ENCODE measurements around the gene CEBPZOS. TPM values are rescaled to one million over a fixed set of nuclear protein-coding genes. Genes with fewer than 3 reads are reported as not detected.
A peak's percentile ranks its signal among the peaks of the same experiment; 100 is the strongest.

The CEBPZOS gene
- total and polyA plus RNA-seq, 9 of the 15 experiments (the other 6 are each of a cell fraction or from before 2014, with no cell fraction given) = 21.7 to 64.8 (median 46.7) TPM

- no peak for TF ChIP-seq REST (IDR thresholded peaks at IDR 0.05; ENCODE audit: borderline replicate concordance)
- TF ChIP-seq REST (CRISPR knock-in tag; IDR thresholded peaks at IDR 0.05; ENCODE audit: low read depth) = peak; percentile 49; the same call in 1 of the 2 replicates
- no peak for TF ChIP-seq PRMT5 (CRISPR knock-in tag; IDR thresholded peaks at IDR 0.05)
- TF ChIP-seq MYC (IDR thresholded peaks at IDR 0.05; ENCODE audit: low read depth, low read length) = peak; percentile 76
- TF ChIP-seq MYC (CRISPR knock-in tag; IDR thresholded peaks at IDR 0.05; ENCODE audit: borderline replicate concordance, low read depth) = no peak
- no peak for TF ChIP-seq E2F8 (IDR thresholded peaks at IDR 0.05; ENCODE audit: low read depth, partially characterized antibody)
- no peak for TF ChIP-seq KLF6 (CRISPR knock-in tag; IDR thresholded peaks at IDR 0.05; ENCODE audit: borderline replicate concordance)
- TF ChIP-seq ADNP (tag; IDR thresholded peaks at IDR 0.05) = no peak
- TF ChIP-seq POLR2A (conservative IDR thresholded peaks at IDR 0.05) = peak; percentile 93
- TF ChIP-seq BCLAF1 (IDR thresholded peaks at IDR 0.05; ENCODE audit: borderline replicate concordance in 1 of 2, control insufficient read depth in 1 of 2, low read depth in 2 of 2, low read length in 1 of 2) = no peak
- TF ChIP-seq MITF (IDR thresholded peaks at IDR 0.05) = no peak
Measured at GRCh38 chr2:37196320-37197195, at the start of gene CEBPZOS (continued).
